ENCODE results near the gene CDH4. TPM values are rescaled to one million over a fixed set of nuclear protein-coding genes. Genes with fewer than 3 reads are reported as not detected.

Gene CDH4
- total and polyA plus RNA-seq, 8 donors, result under 0.01 to 2.2 (median 0.11) TPM; not detected in 2

DNA sequence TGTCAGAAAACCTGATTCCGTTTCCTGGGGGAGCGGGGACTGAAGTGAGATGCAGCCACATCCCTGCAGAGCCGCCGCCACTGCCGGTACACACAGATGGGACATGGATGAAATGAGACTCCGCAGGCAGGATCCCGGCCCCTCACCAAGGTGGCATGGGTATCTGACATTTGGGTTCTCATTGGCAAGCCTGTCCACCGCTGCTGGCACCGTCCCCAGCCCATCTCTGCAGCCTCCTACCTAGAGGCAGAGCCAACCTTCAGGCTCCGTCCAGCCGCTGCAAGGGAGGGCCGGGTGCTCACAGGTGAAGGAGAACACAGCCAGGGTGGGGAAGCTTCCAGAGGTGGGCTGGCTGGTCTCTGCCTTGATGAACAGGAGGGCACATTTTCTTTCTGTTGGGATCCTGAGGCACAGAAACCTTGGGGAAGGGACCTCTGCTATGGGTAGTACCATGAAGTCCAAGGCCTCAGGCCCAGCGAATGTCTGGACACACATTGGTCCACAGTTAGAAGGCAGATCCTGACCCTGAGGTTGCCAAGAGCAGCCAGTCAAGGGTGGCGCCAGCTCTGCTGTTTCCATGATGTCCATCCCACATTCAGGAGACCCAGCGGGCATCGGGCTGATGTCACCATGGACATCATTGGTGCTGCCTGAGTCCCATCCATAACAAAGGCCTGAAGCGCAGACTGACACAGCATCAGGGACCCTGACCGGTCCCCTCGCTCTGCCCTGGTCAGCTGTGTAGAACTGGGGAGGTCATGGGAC is 636.2 kb downstream of the CDH4 start:
- 87 to 91% (median 90%) methylated on average over 17 to 19 of the region's 19 CpGs for WGBS, 5 donors
- TF ChIP-seq, protein P1, sequence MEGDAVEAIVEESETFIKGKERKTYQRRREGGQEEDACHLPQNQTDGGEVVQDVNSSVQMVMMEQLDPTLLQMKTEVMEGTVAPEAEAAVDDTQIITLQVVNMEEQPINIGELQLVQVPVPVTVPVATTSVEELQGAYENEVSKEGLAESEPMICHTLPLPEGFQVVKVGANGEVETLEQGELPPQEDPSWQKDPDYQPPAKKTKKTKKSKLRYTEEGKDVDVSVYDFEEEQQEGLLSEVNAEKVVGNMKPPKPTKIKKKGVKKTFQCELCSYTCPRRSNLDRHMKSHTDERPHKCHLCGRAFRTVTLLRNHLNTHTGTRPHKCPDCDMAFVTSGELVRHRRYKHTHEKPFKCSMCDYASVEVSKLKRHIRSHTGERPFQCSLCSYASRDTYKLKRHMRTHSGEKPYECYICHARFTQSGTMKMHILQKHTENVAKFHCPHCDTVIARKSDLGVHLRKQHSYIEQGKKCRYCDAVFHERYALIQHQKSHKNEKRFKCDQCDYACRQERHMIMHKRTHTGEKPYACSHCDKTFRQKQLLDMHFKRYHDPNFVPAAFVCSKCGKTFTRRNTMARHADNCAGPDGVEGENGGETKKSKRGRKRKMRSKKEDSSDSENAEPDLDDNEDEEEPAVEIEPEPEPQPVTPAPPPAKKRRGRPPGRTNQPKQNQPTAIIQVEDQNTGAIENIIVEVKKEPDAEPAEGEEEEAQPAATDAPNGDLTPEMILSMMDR (IDR thresholded peaks at IDR 0.05), result no peak
- no peak for TF ChIP-seq POLR2AphosphoS5 (IDR thresholded peaks at IDR 0.05)
- TF ChIP-seq EP300 (IDR thresholded peaks at IDR 0.05), result no peak
- no peak for TF ChIP-seq POLR2A (IDR thresholded peaks at IDR 0.05)
- H3K27me3 ChIP-seq, result peaks cover 0 to 62% (median 15%) of the 10 kb centered on the region in 3 donors
- intact Hi-C loops (cut with DNase I; ENCODE audit: low total_unique reads), result no loop called here
- DNase-seq, result no peak
- no peaks in the 10 kb centered on the region for H3K4me1 ChIP-seq
- H3K27ac ChIP-seq, result no peak overlapping the region
- H3K9me3 ChIP-seq, result peaks cover 0 to 8% (median 5%) of the 10 kb centered on the region in 4 donors
- H3K36me3 ChIP-seq, result no peaks in the 10 kb centered on the region
- no peak overlapping the region for H3K4me3 ChIP-seq

DNA sequence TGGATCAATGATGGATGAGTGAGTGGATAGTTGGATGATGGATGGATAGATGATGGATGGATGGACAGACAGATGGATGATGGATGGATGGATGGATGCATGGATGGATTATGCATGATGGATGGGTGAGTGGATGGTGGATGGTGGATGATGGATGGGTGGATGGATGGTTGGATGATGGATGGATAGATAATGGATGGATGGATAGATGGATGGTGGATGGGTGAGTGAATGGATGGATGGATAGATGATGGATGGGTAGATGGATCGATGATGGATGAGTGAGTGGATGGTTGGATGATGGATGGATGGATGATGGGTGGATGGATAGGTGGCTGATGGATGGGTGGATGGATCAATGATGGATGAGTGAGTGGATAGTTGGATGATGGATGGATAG is 637.6 kb downstream of the CDH4 start:
- 81 to 97% (median 93%) methylated on average over 1 of the region's 1 CpG for WGBS, 5 donors
- H3K27ac ChIP-seq, result no peak overlapping the region
- intact Hi-C loops (cut with DNase I; ENCODE audit: low total_unique reads), result no loop called here
- peaks cover 0 to 49% (median 1%) of the 10 kb centered on the region in 3 donors for H3K27me3 ChIP-seq
- no peak overlapping the region for H3K4me3 ChIP-seq
- TF ChIP-seq, protein P1 (IDR thresholded peaks at IDR 0.05), result no peak
- TF ChIP-seq POLR2A (IDR thresholded peaks at IDR 0.05) (no peak), EP300 (IDR thresholded peaks at IDR 0.05) (no peak), POLR2AphosphoS5 (IDR thresholded peaks at IDR 0.05) (no peak)
- no peak for DNase-seq
- H3K36me3 ChIP-seq, result no peaks in the 10 kb centered on the region
- peaks cover 0 to 8% (median 5%) of the 10 kb centered on the region in 4 donors for H3K9me3 ChIP-seq
- H3K4me1 ChIP-seq, result no peaks in the 10 kb centered on the region

DNA sequence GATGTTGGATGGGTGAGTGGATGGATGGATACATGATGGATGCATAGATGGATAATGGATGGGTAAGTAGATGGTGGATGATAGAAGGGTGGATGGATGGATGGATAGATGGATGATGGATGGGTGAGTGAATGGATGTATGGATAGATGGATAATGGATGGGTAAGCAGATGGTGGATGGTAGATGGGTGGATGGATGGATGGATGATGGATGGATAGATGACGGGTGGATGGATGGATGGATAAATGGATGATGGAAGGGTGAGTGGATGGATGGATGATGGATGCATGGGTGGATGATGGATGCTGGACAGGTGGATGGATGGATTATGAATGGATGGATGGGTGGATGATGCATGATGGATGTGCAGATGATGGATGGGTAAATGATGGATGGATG is 638.1 kb downstream of the CDH4 start:
- TF ChIP-seq POLR2AphosphoS5 (IDR thresholded peaks at IDR 0.05) (no peak), POLR2A (IDR thresholded peaks at IDR 0.05) (no peak)
- 0 to 91% (median 3%) methylated on average over 1 of the region's 1 CpG for WGBS, 5 donors
- Histone ChIP-seq H3K36me3 (no peaks in the 10 kb centered on the region), H3K27ac (no peak overlapping the region), H3K4me1 (no peaks in the 10 kb centered on the region), H3K4me3 (no peak overlapping the region), H3K9me3 (peaks cover 0 to 8% (median 5%) of the 10 kb centered on the region in 4 donors), H3K27me3 (peaks cover 0 to 44% (median 0%) of the 10 kb centered on the region in 3 donors)
- DNase-seq, result no peak
- intact Hi-C loops (cut with DNase I; ENCODE audit: low total_unique reads), result no loop called here

DNA sequence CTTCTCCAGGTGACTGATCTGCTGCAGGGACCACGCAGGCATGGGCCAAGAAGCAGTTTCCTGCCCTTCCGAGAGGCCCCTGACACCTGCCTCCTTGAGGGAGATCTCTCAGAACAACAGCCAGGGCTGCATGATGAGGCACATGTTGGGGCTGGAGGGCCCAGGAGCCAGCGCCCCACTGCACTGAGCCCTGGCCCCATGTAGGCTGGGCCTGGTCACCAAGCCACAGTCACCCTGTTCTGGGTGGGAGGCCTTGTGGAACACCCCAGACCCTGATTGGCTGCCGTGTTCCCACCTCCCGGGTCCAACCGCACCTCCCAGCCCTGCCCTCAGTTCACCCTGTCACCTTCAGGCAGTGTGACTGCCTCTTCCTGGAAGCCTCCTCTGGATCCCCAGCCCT is 639.4 kb downstream of the CDH4 start:
- no peak overlapping the region for H3K27ac ChIP-seq
- no peaks in the 10 kb centered on the region for H3K4me1 ChIP-seq
- intact Hi-C loops (cut with DNase I; ENCODE audit: low total_unique reads), result no loop called here
- no peaks in the 10 kb centered on the region for H3K36me3 ChIP-seq
- H3K9me3 ChIP-seq, result peaks cover 0 to 8% (median 5%) of the 10 kb centered on the region in 4 donors
- 49 to 90% (median 65%) methylated on average over 6 of the region's 6 CpGs for WGBS, 5 donors
- H3K4me3 ChIP-seq, result no peak overlapping the region
- TF ChIP-seq POLR2A (IDR thresholded peaks at IDR 0.05), result no peak
- TF ChIP-seq, protein P1 (IDR thresholded peaks at IDR 0.05), result no peak
- no peak for TF ChIP-seq EP300 (IDR thresholded peaks at IDR 0.05)
- TF ChIP-seq POLR2AphosphoS5 (IDR thresholded peaks at IDR 0.05), result no peak
- no peak for DNase-seq
- peaks cover 0 to 47% (median 0%) of the 10 kb centered on the region in 3 donors for H3K27me3 ChIP-seq
